ENCODE data around the gene SLC9A9.

Gene SLC9A9

GRCh38 chr3:143326983-143327778 lies 521.1 kb downstream of the SLC9A9 start:
- peak; percentile 11 for DNase-seq (ENCODE audit: low read depth)
- no peak overlapping the region for H3K4me3 ChIP-seq (ENCODE audit: low read depth, low read length)
- no peak for TF ChIP-seq POLR2A (IDR thresholded peaks at IDR 0.05; ENCODE audit: extremely low read depth, insufficient read length)
- no peak for TF ChIP-seq MYC (IDR thresholded peaks at IDR 0.05; ENCODE audit: low read depth, low read length)
- no peak for TF ChIP-seq CTCF (IDR thresholded peaks at IDR 0.05; ENCODE audit: low read depth, low read length)
- no peak for TF ChIP-seq MAX (IDR thresholded peaks at IDR 0.05; ENCODE audit: low read depth, low read length)

- TF ChIP-seq MYC (IDR thresholded peaks at IDR 0.05; ENCODE audit: low read depth, low read length) (no peak), MAX (IDR thresholded peaks at IDR 0.05; ENCODE audit: low read depth, low read length) (no peak), CTCF (IDR thresholded peaks at IDR 0.05; ENCODE audit: low read depth, low read length) (no peak), POLR2A (IDR thresholded peaks at IDR 0.05; ENCODE audit: extremely low read depth, insufficient read length) (no peak)
- no peak overlapping the region for H3K4me3 ChIP-seq (ENCODE audit: low read depth, low read length)
- no peak for DNase-seq (ENCODE audit: low read depth)
Observed at GRCh38 chr3:143321058-143321769, 527.1 kb downstream of the SLC9A9 start.

- peak; percentile 19 for DNase-seq (ENCODE audit: low read depth)
- TF ChIP-seq MYC (IDR thresholded peaks at IDR 0.05; ENCODE audit: low read depth, low read length) (no peak), CTCF (IDR thresholded peaks at IDR 0.05; ENCODE audit: low read depth, low read length) (no peak), POLR2A (IDR thresholded peaks at IDR 0.05; ENCODE audit: extremely low read depth, insufficient read length) (no peak), MAX (IDR thresholded peaks at IDR 0.05; ENCODE audit: low read depth, low read length) (no peak)
- no peak overlapping the region for H3K4me3 ChIP-seq (ENCODE audit: low read depth, low read length)
Observed at GRCh38 chr3:143315766-143316165, 532.5 kb downstream of the SLC9A9 start.

GRCh38 chr3:143314251-143315093 lies 533.8 kb downstream of the SLC9A9 start:
- no peak for TF ChIP-seq POLR2A (IDR thresholded peaks at IDR 0.05; ENCODE audit: extremely low read depth, insufficient read length)
- no peak for TF ChIP-seq MYC (IDR thresholded peaks at IDR 0.05; ENCODE audit: low read depth, low read length)
- TF ChIP-seq CTCF (IDR thresholded peaks at IDR 0.05; ENCODE audit: low read depth, low read length): no peak
- TF ChIP-seq MAX (IDR thresholded peaks at IDR 0.05; ENCODE audit: low read depth, low read length): no peak
- DNase-seq (ENCODE audit: low read depth): no peak

GRCh38 chr3:143313893-143314188 lies 534.4 kb downstream of the SLC9A9 start:
- DNase-seq (ENCODE audit: low read depth): no peak
- no peak overlapping the region for H3K4me3 ChIP-seq (ENCODE audit: low read depth, low read length)
- TF ChIP-seq POLR2A (IDR thresholded peaks at IDR 0.05; ENCODE audit: extremely low read depth, insufficient read length) (no peak), MAX (IDR thresholded peaks at IDR 0.05; ENCODE audit: low read depth, low read length) (no peak), MYC (IDR thresholded peaks at IDR 0.05; ENCODE audit: low read depth, low read length) (no peak), CTCF (IDR thresholded peaks at IDR 0.05; ENCODE audit: low read depth, low read length) (no peak)

More at GRCh38 chr3:143314251-143315093, 533.8 kb downstream of the SLC9A9 start:
- no peak overlapping the region for H3K4me3 ChIP-seq (ENCODE audit: low read depth, low read length)

All from NB4 (cell line).